Stimulated activated CD8-positive, alpha-beta memory T cell treated with anti-CD3 and anti-CD28 coated beads, Interleukin-2, amount 100 ng/mL, for 48 hours (primary cell): Measurements from ENCODE around the gene ENPP1.
A peak's percentile ranks its signal among the peaks of the same experiment; 100 is the strongest.
"Not testable (repeated sequence)": the region's sequence is repeated elsewhere in the genome, so short reads cannot be mapped to it uniquely, and the experiment has no call there.

Experiments
- DNase-seq, 2 donors: peaks; one replicate each; pipeline ENCODE4 v3.0.0-alpha.2; 2020; ENCODE audit warnings: low read depth in 2 of 2

The ENPP1 gene

GRCh38 chr6:131877999-131878789 lies 70.4 kb downstream of the ENPP1 start:
- no peak for DNase-seq

- no peak for DNase-seq
Observed at GRCh38 chr6:131883016-131883415, 75.2 kb downstream of the ENPP1 start.

DNA sequence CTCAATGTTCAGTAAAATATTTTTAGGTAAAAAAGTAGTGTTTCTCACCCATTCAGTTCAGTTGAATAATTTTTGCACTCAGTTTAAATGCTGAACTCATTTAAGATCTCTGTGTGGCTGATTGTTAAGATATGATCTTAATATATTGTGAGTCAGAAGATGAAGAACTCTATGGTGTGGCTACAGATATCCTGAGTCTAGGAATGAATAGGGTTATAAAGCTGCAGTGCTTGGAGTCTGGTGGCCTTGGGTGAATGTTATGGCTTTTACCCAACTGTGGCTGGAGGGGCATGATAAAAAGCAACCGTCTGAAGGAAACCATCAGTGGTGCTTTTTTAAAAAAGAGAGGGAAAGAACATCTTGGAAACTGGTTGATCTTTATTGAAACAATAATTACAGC lies 77.4 kb downstream of the ENPP1 start:
- DNase-seq, result no peak

DNA sequence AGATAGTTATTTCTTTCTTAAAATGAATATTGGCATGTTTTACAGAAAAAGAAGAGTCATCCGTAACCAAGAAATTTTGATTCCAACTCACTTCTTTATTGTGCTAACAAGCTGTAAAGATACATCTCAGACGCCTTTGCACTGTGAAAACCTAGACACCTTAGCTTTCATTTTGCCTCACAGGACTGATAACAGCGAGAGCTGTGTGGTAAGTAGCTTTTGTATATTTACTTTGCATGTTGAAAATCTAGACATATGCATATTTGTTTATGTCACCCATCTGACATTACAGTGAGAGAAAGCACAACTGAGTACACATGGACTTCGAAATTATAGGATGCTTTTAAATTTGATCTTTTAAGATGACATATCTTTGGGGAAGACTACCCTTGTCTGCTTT lies 78.7 kb downstream of the ENPP1 start:
- DNase-seq, result no peak

- no peak for DNase-seq
Observed at GRCh38 chr6:131890091-131890490, 82.3 kb downstream of the ENPP1 start.

DNA sequence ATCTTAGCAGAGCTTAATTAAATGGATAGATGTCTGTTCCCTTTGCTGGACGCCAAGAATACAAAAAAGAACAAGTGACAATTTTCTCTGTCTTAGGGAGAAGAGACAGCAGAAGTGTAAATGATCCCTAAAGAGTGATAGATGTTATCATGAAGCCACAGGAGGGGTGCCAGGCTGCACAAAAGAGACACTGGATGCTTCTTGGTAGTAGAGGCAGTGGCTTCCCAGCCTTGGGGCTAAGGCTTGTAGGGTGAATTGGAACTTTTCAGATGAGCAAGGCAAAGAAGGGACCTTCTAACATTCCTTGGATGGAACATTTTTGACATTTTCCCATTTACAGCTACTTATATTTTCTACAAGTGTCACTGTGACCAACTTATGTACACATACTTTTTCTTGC lies 85.4 kb downstream of the ENPP1 start:
- DNase-seq, result no peak

DNA sequence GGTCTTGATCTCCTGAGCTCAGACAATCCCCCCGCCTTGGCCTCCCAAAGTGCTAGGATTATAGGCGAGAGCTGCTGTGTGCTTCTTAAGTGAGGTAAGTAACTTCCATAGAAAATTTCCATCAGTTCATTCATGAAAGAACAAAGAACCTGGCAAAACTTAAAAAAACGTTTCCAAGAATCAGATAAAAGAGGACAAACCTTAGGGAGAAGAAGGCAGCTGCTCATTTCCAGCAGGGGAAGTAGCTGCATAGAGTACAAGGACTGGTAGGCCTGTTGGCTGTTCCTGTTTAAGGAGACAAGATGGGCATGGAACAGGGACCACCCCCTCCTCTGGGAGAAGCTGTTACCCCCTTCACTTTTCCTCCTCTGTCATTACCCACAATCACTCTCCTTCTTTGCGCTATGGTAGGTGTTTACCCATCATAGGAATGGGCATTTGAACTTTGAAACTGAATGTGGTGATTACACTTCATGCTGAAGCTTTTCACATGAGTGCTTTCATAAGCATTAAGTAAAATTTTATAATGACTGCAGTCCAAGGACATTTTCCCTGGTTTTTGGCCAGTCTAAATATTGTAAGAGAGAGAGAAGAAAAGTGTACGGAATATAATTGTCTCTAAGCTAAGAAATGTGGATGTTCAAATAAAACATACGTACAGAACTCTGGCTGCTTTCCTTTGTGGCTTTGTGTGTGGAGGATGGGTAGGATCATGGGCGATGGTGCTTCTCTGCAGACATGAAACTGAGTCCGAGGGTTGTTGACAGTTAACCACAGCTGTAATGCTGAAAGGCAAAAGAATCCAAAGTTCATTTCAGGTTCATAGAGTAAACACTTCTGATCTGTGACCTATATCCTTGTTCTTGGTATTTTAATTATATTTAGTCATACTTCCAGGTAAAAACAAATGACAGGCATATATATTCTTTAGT lies 86.9 kb downstream of the ENPP1 start:
- DNase-seq, result no peak

DNA sequence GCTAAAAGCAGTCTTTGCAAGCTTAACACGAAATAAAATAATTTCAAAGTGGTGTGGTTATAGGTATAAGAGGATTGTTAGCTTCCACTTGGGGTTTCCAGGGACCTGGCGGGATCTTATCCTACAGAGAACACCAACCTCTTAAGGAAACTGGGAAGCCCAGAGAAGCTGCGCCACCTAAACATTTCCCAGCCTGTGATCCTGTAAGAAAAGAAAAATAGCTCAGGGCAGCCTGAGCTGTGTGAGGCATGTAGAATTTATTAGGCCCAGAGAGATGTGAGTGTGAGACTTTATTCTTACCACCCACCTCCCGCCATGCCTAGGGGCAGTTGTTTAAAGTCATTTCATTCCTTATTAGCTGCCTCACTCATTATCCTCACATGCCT lies 89.2 kb downstream of the ENPP1 start:
- no peak for DNase-seq

- no peak for DNase-seq
Observed at GRCh38 chr6:131897621-131898020, 89.8 kb downstream of the ENPP1 start.

DNA sequence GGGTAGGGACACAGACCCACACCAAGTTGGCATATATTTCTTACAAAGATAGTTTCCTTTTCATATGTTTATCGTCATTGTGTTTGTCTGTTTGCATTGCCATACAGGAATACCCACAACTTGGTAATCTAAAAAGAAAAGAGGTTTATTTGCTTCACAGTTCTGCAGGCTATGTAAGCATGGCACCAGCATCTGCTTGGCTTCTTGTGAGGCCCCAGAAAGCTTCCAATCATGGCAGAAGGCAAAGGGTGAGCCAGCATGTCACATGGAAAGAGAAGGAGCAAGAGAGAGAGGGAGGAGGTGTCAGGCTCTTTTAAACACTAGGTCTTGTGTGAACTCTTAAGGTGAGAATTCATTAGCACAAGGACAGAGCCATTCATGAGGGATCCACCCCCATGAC lies 90.9 kb downstream of the ENPP1 start:
- no peak for DNase-seq

DNA sequence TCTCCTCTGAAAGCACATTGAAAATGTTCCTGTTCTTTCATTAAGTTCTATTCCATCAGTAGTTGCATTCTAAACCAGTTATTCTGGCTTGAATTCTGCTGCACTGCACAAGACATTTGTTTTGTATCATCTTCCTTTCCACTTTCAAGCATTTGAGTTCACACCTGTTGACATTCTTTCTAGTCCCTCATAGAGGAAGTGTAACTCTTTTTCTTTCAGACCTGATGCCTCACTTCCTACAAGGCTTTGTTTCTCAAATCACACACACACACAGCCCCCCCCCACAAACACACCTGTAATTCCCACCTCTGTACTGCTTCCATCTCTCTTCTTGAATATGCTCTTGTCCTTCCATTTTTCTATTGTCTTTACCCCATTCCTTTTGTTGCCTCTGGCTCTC lies 92.4 kb downstream of the ENPP1 start:
- no peak for DNase-seq

DNA sequence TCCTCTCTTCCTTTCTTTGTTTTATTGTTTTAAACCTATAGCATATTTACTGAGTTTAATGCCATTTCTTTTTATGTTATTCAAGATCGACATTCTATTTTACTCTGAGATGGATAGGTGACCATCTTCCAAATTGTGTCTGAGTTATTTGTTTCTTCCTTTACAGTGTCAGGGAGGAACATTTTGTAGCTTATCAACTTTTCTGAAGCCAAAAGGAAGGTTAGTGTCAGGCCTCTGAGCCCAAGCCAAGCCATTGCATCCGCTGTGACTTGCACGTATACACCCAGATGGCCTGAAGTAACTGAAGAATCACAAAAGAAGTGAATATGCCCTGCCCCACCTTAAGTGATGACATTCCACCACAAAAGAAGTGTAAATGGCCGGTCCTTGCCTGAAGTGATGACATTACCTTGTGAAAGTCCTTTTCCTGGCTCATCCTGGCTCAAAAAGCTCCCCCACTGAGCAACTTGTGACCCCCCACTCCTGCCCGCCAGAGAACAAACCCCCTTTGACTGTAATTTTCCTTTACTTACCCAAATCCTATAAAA lies 93.6 kb downstream of the ENPP1 start:
- not testable (repeated sequence) for DNase-seq

DNA sequence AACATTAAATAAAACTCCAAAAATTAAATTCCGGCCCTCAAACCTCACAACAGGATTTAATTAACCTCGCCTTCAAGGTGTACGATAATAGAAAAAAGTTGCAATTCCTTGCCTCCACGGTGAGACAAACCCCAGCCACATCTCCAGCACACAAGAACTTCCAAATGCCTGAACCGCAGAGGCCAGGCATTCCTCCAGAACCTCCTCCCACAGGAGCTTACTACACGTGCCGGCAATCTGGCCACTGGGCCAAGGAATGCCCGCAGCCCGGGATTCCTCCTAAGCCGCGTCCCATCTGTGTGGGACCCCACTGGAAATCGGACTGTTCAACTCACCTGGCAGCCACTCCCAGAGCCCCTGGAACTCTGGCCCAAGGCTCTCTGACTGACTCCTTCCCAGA lies 95.9 kb downstream of the ENPP1 start:
- DNase-seq, result not testable (repeated sequence)

DNA sequence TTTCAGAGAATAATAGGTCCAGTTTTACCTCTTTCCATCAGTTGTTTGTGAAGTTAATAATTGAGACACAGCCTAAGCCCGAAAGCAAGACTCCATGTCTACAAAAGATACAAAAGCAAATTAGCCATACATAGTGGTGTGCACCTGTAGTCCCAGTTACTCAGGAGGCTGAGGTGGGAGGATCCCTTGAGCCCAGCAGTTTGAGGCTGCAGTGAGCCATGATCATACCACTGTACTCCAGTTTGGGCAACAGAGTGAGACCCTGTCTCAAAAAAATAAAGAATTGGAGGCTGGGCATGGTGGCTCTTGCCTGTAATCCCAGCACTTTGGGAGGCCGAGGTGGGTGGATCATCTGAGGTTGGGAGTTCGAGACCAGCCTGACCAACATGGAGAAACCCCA lies 101.0 kb downstream of the ENPP1 start:
- DNase-seq, result not testable (repeated sequence)

DNA sequence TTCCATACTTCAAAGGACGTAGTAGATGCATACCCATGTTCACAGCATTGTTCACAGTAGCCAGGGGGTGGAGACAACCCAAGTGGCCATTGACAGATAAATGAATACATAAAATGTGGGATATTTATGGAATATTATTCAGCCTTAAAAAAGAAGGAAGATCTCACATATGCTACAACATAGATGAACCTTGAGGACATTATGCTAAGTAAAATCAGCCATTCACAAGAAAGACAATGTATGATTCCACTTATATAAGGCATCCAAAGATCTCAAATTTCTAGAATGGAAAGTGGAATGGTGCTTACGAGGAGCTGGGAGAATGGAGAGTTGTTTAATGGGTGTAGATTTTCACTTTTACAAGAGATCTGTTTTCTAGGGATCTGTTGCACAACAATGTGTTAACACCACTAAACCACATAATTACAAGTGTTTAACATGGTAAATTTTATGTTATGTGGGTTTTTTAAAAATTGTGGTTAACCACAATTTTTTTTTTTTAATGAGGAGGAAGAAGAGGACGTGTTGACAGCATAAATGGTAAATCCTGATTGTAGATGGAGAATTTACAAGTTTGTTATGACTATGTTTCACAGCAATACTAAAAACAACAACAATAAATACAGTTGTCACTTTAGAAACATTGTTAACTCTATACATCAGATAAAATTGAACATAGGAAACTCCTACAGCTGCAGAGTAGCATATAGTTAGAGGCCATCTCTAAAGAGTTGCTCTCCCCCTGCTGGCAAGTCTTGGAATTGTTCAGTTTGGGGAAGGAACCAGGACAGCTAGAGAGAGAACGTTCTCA lies 101.8 kb downstream of the ENPP1 start:
- DNase-seq, result peak; percentile 32 to 61

DNA sequence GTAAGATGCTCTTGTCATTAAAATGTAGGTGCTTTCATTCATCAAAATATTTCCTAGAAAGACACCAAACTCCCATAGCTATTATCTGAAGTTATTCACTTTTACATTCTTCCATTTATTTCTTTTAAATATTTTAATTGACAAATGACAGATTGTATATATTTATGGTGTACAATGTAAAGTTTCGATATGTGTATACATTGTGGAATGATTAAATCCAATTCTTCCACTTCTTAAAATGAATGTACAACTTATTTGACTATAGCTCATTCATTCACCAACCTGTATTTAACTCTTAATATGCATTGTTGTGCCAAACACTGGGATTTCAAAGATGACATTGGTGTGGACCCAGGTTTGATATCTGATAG lies 102.4 kb downstream of the ENPP1 start:
- no peak for DNase-seq

DNA sequence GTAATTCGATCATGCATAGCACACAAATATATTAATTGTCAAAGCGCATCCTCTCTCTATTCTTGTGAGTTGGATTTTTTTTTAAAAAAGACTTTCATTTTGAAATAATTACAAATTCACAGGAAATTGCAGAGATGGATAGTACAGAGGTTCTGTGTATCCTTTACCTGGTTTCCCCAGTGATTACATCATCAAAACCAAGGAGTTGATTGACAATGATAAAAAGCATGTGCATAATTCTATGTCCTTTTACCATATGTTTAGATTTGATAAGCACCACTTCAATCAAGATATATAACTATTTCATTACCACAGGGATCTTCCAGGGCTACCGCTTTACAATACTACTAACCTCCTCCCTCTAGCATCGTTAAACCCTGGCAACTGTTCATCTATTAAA lies 103.1 kb downstream of the ENPP1 start:
- no peak for DNase-seq

GRCh38 chr6:131911951-131912350 lies 104.1 kb downstream of the ENPP1 start:
- no peak for DNase-seq

- DNase-seq, result no peak
Observed at GRCh38 chr6:131914234-131914633, 106.4 kb downstream of the ENPP1 start.

GRCh38 chr6:131914967-131915751 lies 107.3 kb downstream of the ENPP1 start:
- DNase-seq, result peak; percentile 22 to 32
